HEK293T (cell line): ENCODE results near the gene MPHOSPH9.

Source experiments
- ELF4 ChIP-seq: fragments of 450-650 bp; IDR thresholded peaks from 2 replicates; pipeline ENCODE4 v1.6.1; 2017; ENCODE audit warnings: antibody characterized with exemption
- FOXK2 ChIP-seq: fragments of 450-650 bp; IDR thresholded peaks from 2 replicates; pipeline ENCODE4 v1.6.1; 2016; ENCODE audit warnings: mild to moderate bottlenecking
- FOXM1 ChIP-seq: fragments of 450-650 bp; IDR thresholded peaks from 2 replicates; pipeline ENCODE4 v1.6.1; 2017; ENCODE audit warnings: mild to moderate bottlenecking, borderline replicate concordance
- NFRKB ChIP-seq: fragments of 450-650 bp; IDR thresholded peaks from 2 replicates; pipeline ENCODE4 v1.6.1; 2016; ENCODE audit warnings: mild to moderate bottlenecking, moderate library complexity

- TF ChIP-seq FOXK2 (no peak), ELF4 (no peak), FOXM1 (no peak), NFRKB (no peak)
These were observed 91.1 kb downstream of the MPHOSPH9 start for GRCh38 chr12:123141615-123142517.
